ENCODE measurements around the gene BTF3.

BTF3 gene

GRCh38 chr5:73525606-73526203 is 27.5 kb downstream of the BTF3 start:
- DNase-seq = no peak

GRCh38 chr5:73528248-73528647 is 30.0 kb downstream of the BTF3 start:
- DNase-seq = no peak

- DNase-seq = no peak
These were observed 30.8 kb downstream of the BTF3 start for GRCh38 chr5:73529081-73529480.

- no peak for DNase-seq
These were observed 33.1 kb downstream of the BTF3 start for GRCh38 chr5:73531356-73531755.

- no peak for DNase-seq
These were observed 34.0 kb downstream of the BTF3 start for GRCh38 chr5:73532195-73532594.

- DNase-seq = no peak
These were observed 35.9 kb downstream of the BTF3 start for GRCh38 chr5:73534011-73534644.

- DNase-seq = no peak
These were observed 36.7 kb downstream of the BTF3 start for GRCh38 chr5:73534971-73535370.

GRCh38 chr5:73539730-73540129 is 41.5 kb downstream of the BTF3 start:
- DNase-seq = no peak

- no peak for DNase-seq
These were observed 42.0 kb downstream of the BTF3 start for GRCh38 chr5:73540192-73540591.

GRCh38 chr5:73542020-73542419 is 43.8 kb downstream of the BTF3 start:
- no peak for DNase-seq

- no peak for DNase-seq
These were observed 46.5 kb downstream of the BTF3 start for GRCh38 chr5:73544429-73545402.

- DNase-seq = no peak
These were observed 47.1 kb downstream of the BTF3 start for GRCh38 chr5:73545403-73545779.

GRCh38 chr5:73550016-73550415 is 51.8 kb downstream of the BTF3 start:
- no peak for DNase-seq

GRCh38 chr5:73552642-73553041 is 54.4 kb downstream of the BTF3 start:
- DNase-seq = no peak
